WERI-Rb-1 (cell line): ENCODE measurements around the gene KIAA1755.
A peak's percentile ranks its signal among the peaks of the same experiment; 100 is the strongest.

ENCODE experiments used
- DNase-seq: peaks from one replicate; pipeline ENCODE4 v3.0.0-alpha.2; 2020
- H3K27ac ChIP-seq: fragments of 250-450 bp; sonication (Bioruptor Pico); 2 replicates; pipeline ENCODE4 v1.5.1; 2020; ENCODE audit warnings: mild to moderate bottlenecking, moderate library complexity
- H3K27me3 ChIP-seq: fragments of 250-450 bp; sonication (Bioruptor Pico); 2 replicates; pipeline ENCODE4 v1.5.1; 2021; ENCODE audit warnings: mild to moderate bottlenecking, low read depth, moderate library complexity; ENCODE audit not compliant: insufficient read depth, severe bottlenecking
- H3K36me3 ChIP-seq: fragments of 250-450 bp; sonication (Bioruptor Pico); 2 replicates; pipeline ENCODE4 v1.5.1; 2020; ENCODE audit warnings: mild to moderate bottlenecking, moderate library complexity
- H3K4me3 ChIP-seq: 2 replicates; pipeline ENCODE4 v1.5.1; 2011; ENCODE audit warnings: low read depth, mild to moderate bottlenecking, control low read depth, low read length
- H3K9me3 ChIP-seq: fragments of 250-450 bp; sonication (Bioruptor Pico); 2 replicates; pipeline ENCODE4 v1.5.1; 2021; ENCODE audit warnings: mild to moderate bottlenecking, moderate library complexity; ENCODE audit not compliant: severe bottlenecking
- CTCF ChIP-seq: IDR thresholded peaks from 2 replicates; pipeline ENCODE4 v1.5.1; 2011; ENCODE audit warnings: low read depth, mild to moderate bottlenecking, control low read depth, inconsistent platforms, low read length

The KIAA1755 gene

DNA sequence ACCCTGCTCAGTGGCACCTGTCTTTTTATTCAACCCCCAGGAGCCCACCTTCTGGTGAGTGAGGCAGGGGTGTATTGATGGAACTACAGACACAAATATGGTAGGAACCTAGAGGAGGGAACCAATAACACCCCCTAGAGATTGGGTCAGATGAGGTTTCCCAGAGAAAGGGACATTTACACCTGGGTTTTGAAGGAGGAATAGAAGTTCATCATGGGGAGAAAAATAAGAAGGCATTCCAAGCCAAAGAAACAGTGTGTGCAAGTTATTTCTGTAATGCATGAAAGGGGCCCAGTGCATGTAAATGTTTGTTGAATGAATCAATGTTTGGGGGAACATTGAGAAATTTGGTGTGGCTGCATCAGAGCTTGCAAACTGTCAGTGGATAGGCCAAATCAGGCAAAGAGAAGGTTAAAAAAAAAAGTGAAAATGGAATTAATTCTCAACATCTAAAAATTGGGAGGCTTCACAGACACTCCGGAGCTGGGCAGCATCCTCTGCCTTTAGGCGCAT lies 11.1 kb upstream of the KIAA1755 start:
- Histone ChIP-seq H3K36me3 (no peaks in the 10 kb centered on the region), H3K4me3 (no peak overlapping the region), H3K9me3 (peaks cover 16% of the 10 kb centered on the region), H3K27ac (no peak overlapping the region), H3K27me3 (no peaks in the 10 kb centered on the region)
- TF ChIP-seq CTCF = no peak
- DNase-seq = no peak

DNA sequence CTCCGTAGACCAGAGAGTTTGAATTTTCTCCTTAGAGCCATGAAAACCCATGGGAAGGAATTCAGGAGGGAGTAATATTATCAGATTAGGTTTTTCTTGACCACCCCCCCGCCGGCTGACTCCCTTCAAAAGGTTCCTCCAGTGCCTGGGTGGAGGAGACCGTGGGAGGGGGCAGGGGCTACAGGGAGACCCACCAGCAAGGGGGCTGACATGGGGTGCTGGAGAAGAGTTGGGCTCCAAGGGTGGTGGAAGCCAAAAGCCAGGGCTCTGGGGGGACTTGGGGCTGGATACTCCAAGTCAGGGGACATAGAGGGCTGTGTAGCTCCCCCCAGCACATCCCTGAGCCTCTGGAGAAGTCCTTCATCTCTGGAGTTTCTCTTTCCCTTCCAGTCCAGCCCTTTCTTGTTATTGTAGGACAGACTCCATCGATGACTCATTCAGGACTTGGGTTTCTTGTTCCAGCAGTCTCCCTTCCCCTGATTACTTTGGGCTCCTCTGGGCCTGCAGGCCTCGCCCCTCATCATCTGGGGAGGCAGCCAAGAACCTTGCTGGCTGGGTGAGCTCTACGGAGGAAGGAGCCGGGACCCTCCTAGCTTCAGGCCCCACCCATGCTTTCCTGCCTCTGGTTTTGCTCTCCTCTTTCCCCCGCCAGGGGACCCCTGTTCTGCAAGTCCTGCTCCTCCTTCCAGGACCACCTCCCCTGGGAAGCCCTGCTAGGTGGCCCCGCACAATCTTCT lies 10.5 kb upstream of the KIAA1755 start:
- no peak overlapping the region for H3K4me3 ChIP-seq
- TF ChIP-seq CTCF = no peak
- H3K9me3 ChIP-seq = peaks cover 16% of the 10 kb centered on the region
- DNase-seq = no peak
- no peaks in the 10 kb centered on the region for H3K36me3 ChIP-seq
- no peaks in the 10 kb centered on the region for H3K27me3 ChIP-seq
- no peak overlapping the region for H3K27ac ChIP-seq

- H3K27ac ChIP-seq = no peak overlapping the region
- no peaks in the 10 kb centered on the region for H3K27me3 ChIP-seq
- no peak overlapping the region for H3K4me3 ChIP-seq
- DNase-seq = no peak
- no peaks in the 10 kb centered on the region for H3K36me3 ChIP-seq
- no peak for TF ChIP-seq CTCF
- peaks cover 11% of the 10 kb centered on the region for H3K9me3 ChIP-seq
Observed at GRCh38 chr20:38269715-38270114, 9.2 kb upstream of the KIAA1755 start.

DNA sequence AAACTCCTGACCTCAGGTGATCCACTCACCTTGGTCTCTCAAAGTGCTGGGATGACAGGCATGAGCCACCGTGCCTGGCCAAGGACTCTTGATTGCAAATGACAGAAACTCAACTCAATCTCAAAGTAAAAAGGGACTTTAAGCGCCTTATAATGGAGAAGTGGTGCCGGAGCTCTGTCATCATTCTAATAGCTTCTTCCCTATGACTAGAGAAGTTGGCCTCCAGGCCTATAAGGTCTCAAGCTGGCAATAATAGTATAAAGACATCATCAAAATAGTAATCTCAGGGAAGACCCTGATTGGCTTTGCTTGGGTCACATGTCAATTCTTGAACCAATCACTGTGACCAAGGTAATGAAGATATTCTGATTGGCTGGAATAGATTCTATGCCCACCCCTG lies 8.5 kb upstream of the KIAA1755 start:
- no peak for TF ChIP-seq CTCF
- no peaks in the 10 kb centered on the region for H3K27me3 ChIP-seq
- no peak overlapping the region for H3K4me3 ChIP-seq

DNA sequence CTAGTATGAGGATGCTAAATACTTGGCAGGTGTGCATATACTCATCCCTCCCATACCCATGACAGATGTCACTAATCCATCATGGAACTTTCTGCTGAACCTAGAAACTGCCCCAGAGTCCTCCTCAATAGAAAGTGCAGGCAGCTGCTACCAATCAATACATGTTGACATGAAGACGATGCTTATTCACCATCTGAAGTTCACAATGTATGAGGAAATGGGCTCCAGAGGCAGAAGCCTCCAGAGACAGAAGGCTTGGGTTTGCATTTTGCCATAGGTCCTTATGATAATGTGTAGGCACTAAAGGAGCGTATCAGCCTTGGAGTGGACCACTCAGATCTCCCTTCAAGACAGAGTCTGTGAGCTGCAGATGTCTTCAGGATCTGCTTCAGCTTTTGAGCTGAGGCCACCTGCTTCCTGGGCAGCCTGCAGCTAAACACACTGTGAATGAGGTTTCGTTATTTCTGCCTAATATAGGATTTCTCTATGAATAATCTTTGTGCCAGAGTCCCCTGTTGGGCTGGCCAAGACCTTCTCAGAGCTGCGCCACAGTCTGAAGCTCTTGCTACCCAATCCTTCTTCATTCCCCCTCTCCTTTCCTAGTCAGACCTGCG lies 7.5 kb upstream of the KIAA1755 start:
- Histone ChIP-seq H3K4me3 (no peak overlapping the region), H3K36me3 (no peaks in the 10 kb centered on the region), H3K27me3 (no peaks in the 10 kb centered on the region), H3K9me3 (peaks cover 11% of the 10 kb centered on the region), H3K27ac (peak overlapping the region; percentile 22; the same call in 1 of the 2 replicates)
- no peak for TF ChIP-seq CTCF
- DNase-seq = no peak

More for the DNA sequence above, 8.5 kb upstream of the KIAA1755 start:
- no peak overlapping the region for H3K27ac ChIP-seq
- no peaks in the 10 kb centered on the region for H3K36me3 ChIP-seq
- H3K9me3 ChIP-seq = peaks cover 8% of the 10 kb centered on the region
- no peak for DNase-seq
